ENCODE results near the gene TAF1B.

TAF1B gene

GRCh38 chr2:9968553-9969497 is 125.6 kb downstream of the TAF1B start:
- DNase-seq, result no peak

GRCh38 chr2:9970200-9971044 is 127.1 kb downstream of the TAF1B start:
- DNase-seq, result no peak

GRCh38 chr2:9971105-9971818 is 128.0 kb downstream of the TAF1B start:
- DNase-seq, result no peak

- DNase-seq, result no peak
These were observed 128.6 kb downstream of the TAF1B start for GRCh38 chr2:9971890-9972289.

- no peak for DNase-seq
These were observed 129.6 kb downstream of the TAF1B start for GRCh38 chr2:9972621-9973479.

- DNase-seq, result no peak
These were observed 130.4 kb downstream of the TAF1B start for GRCh38 chr2:9973690-9974089.

- DNase-seq, result no peak
These were observed 131.1 kb downstream of the TAF1B start for GRCh38 chr2:9974343-9974742.

GRCh38 chr2:9975328-9975727 is 132.1 kb downstream of the TAF1B start:
- no peak for DNase-seq

GRCh38 chr2:9975805-9976447 is 132.7 kb downstream of the TAF1B start:
- no peak for DNase-seq

- peak; percentile 6 to 14 for DNase-seq
These were observed 136.7 kb downstream of the TAF1B start for GRCh38 chr2:9979977-9980376.

- no peak for DNase-seq
These were observed 137.2 kb downstream of the TAF1B start for GRCh38 chr2:9980520-9980919.

GRCh38 chr2:9981655-9982054 is 138.4 kb downstream of the TAF1B start:
- no peak for DNase-seq

GRCh38 chr2:9982248-9982647 is 139.0 kb downstream of the TAF1B start:
- no peak for DNase-seq

GRCh38 chr2:9982891-9983290 is 139.6 kb downstream of the TAF1B start:
- DNase-seq, result no peak

- no peak for DNase-seq
These were observed 140.3 kb downstream of the TAF1B start for GRCh38 chr2:9983401-9984216.

Data from activated CD4-positive, alpha-beta T cell treated with anti-CD3 and anti-CD28 coated beads, Interleukin-2, amount 50 U/mL, for 4 hours (primary cell).